H9 (cell line): ENCODE results near the gene TSPYL4. TPM values are rescaled to one million over a fixed set of nuclear protein-coding genes. Genes with fewer than 3 reads are reported as not detected.

Source experiments
- DNase-seq: peaks from one replicate; pipeline ENCODE4 v3.0.0-alpha.2; 2017
- H2AFZ ChIP-seq: one replicate; pipeline ENCODE4 v1.6.1; 2013; ENCODE audit warnings: mild to moderate bottlenecking, low read length, control low read depth, moderate library complexity
- H2AK5ac ChIP-seq: 2 replicates; pipeline ENCODE4 v1.6.1; 2013; ENCODE audit warnings: low read length, control low read depth, mixed read lengths; ENCODE audit not compliant: insufficient read length
- H2BK120ac ChIP-seq: one replicate; pipeline ENCODE4 v1.6.1; 2013; ENCODE audit warnings: low read depth, mild to moderate bottlenecking, low read length, control low read depth, inconsistent platforms; ENCODE audit not compliant: poor library complexity, severe bottlenecking
- H2BK12ac ChIP-seq: 2 replicates; pipeline ENCODE4 v1.6.1; 2013; ENCODE audit warnings: low read length, control low read depth, mixed read lengths, low read depth; ENCODE audit not compliant: insufficient read length
- H2BK15ac ChIP-seq: 2 replicates; pipeline ENCODE4 v1.6.1; 2013; ENCODE audit warnings: low read depth, low read length, control low read depth
- H2BK20ac ChIP-seq: one replicate; pipeline ENCODE4 v1.6.1; 2013; ENCODE audit warnings: low read depth, mild to moderate bottlenecking, low read length, control low read depth, inconsistent platforms; ENCODE audit not compliant: poor library complexity, severe bottlenecking
- H2BK5ac ChIP-seq: 2 replicates; pipeline ENCODE4 v1.6.1; 2013; ENCODE audit warnings: low read length, control low read depth, mixed read lengths; ENCODE audit not compliant: insufficient read length
- H3K14ac ChIP-seq: 2 replicates; pipeline ENCODE4 v1.6.1; 2013; ENCODE audit warnings: low read length, control low read depth; ENCODE audit not compliant: insufficient read depth
- H3K18ac ChIP-seq: 2 replicates; pipeline ENCODE4 v1.6.1; 2013; ENCODE audit warnings: low read depth, mild to moderate bottlenecking, mixed read lengths, low read length, control low read depth; ENCODE audit not compliant: insufficient read length
- H3K23ac ChIP-seq: 2 replicates; pipeline ENCODE4 v1.6.1; 2013; ENCODE audit warnings: low read length, control low read depth, mixed read lengths, low read depth; ENCODE audit not compliant: insufficient read length
- H3K23me2 ChIP-seq: 2 replicates; pipeline ENCODE4 v1.6.1; 2013; ENCODE audit warnings: low read depth, mild to moderate bottlenecking, mixed read lengths, low read length, control low read depth; ENCODE audit not compliant: insufficient read length, poor library complexity, severe bottlenecking
- H3K27ac ChIP-seq: 2 replicates; pipeline ENCODE4 v1.5.1; 2013; ENCODE audit warnings: low read length, control low read depth, mixed read lengths, low read depth; ENCODE audit not compliant: insufficient read length
- H3K27me3 ChIP-seq: 2 replicates; pipeline ENCODE4 v1.6.1; 2013; ENCODE audit warnings: low read length, control low read depth, inconsistent platforms; ENCODE audit not compliant: insufficient read depth
- H3K4ac ChIP-seq: 2 replicates; pipeline ENCODE4 v1.6.1; 2013; ENCODE audit warnings: low read depth, mild to moderate bottlenecking, control low read depth, inconsistent platforms, low read length, moderate library complexity
- H3K4me1 ChIP-seq: 2 replicates; pipeline ENCODE4 v1.6.1; 2013; ENCODE audit warnings: low read length, control low read depth, inconsistent platforms; ENCODE audit not compliant: insufficient read depth
- H3K4me2 ChIP-seq: 2 replicates; pipeline ENCODE4 v1.6.1; 2013; ENCODE audit warnings: low read length, control low read depth, mixed read lengths; ENCODE audit not compliant: insufficient read length, insufficient read depth
- H3K56ac ChIP-seq: 2 replicates; pipeline ENCODE4 v1.6.1; 2013; ENCODE audit warnings: low read depth, mild to moderate bottlenecking, mixed read lengths, low read length, control low read depth; ENCODE audit not compliant: insufficient read length
- H3K79me1 ChIP-seq: 2 replicates; pipeline ENCODE4 v1.6.1; 2013; ENCODE audit warnings: low read depth, mild to moderate bottlenecking, moderate library complexity, low read length, control low read depth, inconsistent platforms; ENCODE audit not compliant: insufficient read depth, poor library complexity, severe bottlenecking
- H3K79me2 ChIP-seq: 2 replicates; pipeline ENCODE4 v1.6.1; 2013; ENCODE audit warnings: low read length, control low read depth, inconsistent platforms; ENCODE audit not compliant: insufficient read depth
- H3K9ac ChIP-seq: 2 replicates; pipeline ENCODE4 v1.6.1; 2013; ENCODE audit warnings: low read length, control low read depth, mixed read lengths; ENCODE audit not compliant: insufficient read length; ENCODE audit errors: extremely low read depth
- H3K9me3 ChIP-seq: one replicate; pipeline ENCODE4 v1.6.1; 2013; ENCODE audit warnings: low read depth, low read length, inconsistent platforms; ENCODE audit not compliant: control insufficient read depth
- H3T11ph ChIP-seq: one replicate; pipeline ENCODE4 v1.6.1; 2013; ENCODE audit warnings: mild to moderate bottlenecking, low read length, control low read depth, inconsistent platforms
- H4K20me1 ChIP-seq: one replicate; pipeline ENCODE4 v1.6.1; 2013; ENCODE audit not compliant: control insufficient read depth, insufficient read length, insufficient read depth
- H4K5ac ChIP-seq: 2 replicates; pipeline ENCODE4 v1.6.1; 2013; ENCODE audit warnings: low read depth, mild to moderate bottlenecking, mixed read lengths, low read length, control low read depth; ENCODE audit not compliant: insufficient read length
- H4K8ac ChIP-seq: replicated peaks from 2 replicates; pipeline ENCODE4 v1.6.1; 2013; ENCODE audit warnings: low read length, control low read depth, mixed read lengths, low read depth; ENCODE audit not compliant: insufficient read length
- H4K91ac ChIP-seq: 2 replicates; pipeline ENCODE4 v1.6.1; 2013; ENCODE audit warnings: low read depth, mild to moderate bottlenecking, moderate library complexity, mixed read lengths, low read length, control low read depth; ENCODE audit not compliant: insufficient read length
- H3K27ac Mint-ChIP-seq, 3 experiments: 2 replicates in 2 of 3; 3 replicates in 1 of 3; pipeline ENCODE4 v1.8.0; 2020 to 2021; ENCODE audit warnings: mixed read lengths in 3 of 3, mild to moderate bottlenecking in 1 of 3, moderate library complexity in 1 of 3
- H3K27me3 Mint-ChIP-seq: 2 replicates; pipeline ENCODE4 v1.8.0; 2021; ENCODE audit warnings: low read depth, mild to moderate bottlenecking, moderate library complexity, mixed read lengths
- H3K36me3 Mint-ChIP-seq, 3 experiments: 2 replicates in 2 of 3; 3 replicates in 1 of 3; pipeline ENCODE4 v1.8.0; 2020 to 2021; ENCODE audit warnings: low read depth in 3 of 3, mixed read lengths in 3 of 3; ENCODE audit not compliant: insufficient read depth in 1 of 3
- H3K4me1 Mint-ChIP-seq, 2 experiments: 2 replicates each; pipeline ENCODE4 v1.8.0; 2020; ENCODE audit warnings: mixed read lengths in 2 of 2
- H3K4me3 Mint-ChIP-seq, 2 experiments: 2 replicates in 1 of 2; 3 replicates in 1 of 2; pipeline ENCODE4 v1.8.0; 2020 to 2021; ENCODE audit warnings: mild to moderate bottlenecking in 2 of 2, mixed read lengths in 2 of 2, moderate library complexity in 1 of 2
- H3K9me3 Mint-ChIP-seq, 2 experiments: 2 replicates in 1 of 2; 3 replicates in 1 of 2; pipeline ENCODE4 v1.8.0; 2020; ENCODE audit warnings: mild to moderate bottlenecking in 2 of 2, mixed read lengths in 2 of 2, moderate library complexity in 1 of 2
- WGBS: extraction: QIAGEN DNeasy Blood & Tissue Kit; methylation state at CpG from one replicate; pipeline ENCODE4 v1.1.7; 2013; ENCODE audit warnings: missing lambda C conversion rate, low lambda C conversion rate, mixed read lengths; ENCODE audit not compliant: insufficient read length; ENCODE audit errors: extremely low coverage; 5-methylcytosine and 5-hydroxymethylcytosine counted together
- total RNA-seq: library from RNA; stranded (reverse); gene quantifications from 2 replicates; pipeline ENCODE4 v1.2.1, GENCODE V29; 2021
- TF ChIP-seq, protein P1 (sequence below): fragments of 200-600 bp; sonication (generic); conservative IDR thresholded peaks from 3 replicates; pipeline ENCODE4 v1.8.0; 2021; ENCODE audit warnings: antibody characterized with exemption, mild to moderate bottlenecking

TSPYL4 gene
- total RNA-seq, 1 experiment from 2014 or later = 19.0 TPM

DNA sequence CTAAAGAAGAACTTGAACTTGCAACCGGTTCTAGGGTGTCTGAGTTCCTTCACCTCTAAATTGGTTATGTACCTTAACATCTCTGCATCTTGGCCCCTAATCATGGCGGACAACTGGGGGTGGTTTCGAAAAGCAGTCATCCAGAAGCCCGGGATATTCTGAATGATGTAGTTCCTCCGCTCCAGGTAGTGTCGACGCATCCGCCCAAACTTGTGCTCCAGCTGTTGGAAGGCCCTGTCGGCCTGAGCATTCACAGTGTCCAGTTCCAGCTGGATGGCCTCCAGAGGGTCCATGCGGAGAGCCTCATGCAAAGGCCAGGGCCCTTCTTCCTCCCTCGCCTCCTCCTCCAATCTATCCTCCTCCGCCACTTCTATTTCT, 25.0 kb upstream of the TSPYL4 start:
- H3K23me2 ChIP-seq = peaks cover 10% of the 10 kb centered on the region
- H3K27ac Mint-ChIP-seq = peak overlapping the region; percentile 99 to 100 (median 100)
- H3K79me2 ChIP-seq = peaks cover 15% of the 10 kb centered on the region

More for the DNA sequence above, 25.0 kb upstream of the TSPYL4 start:
- H3K36me3 Mint-ChIP-seq = peaks cover 6 to 32% (median 28%) of the 10 kb centered on the region in 3 experiments; a peak in 6 of 7 replicates
- TF ChIP-seq, protein P1, sequence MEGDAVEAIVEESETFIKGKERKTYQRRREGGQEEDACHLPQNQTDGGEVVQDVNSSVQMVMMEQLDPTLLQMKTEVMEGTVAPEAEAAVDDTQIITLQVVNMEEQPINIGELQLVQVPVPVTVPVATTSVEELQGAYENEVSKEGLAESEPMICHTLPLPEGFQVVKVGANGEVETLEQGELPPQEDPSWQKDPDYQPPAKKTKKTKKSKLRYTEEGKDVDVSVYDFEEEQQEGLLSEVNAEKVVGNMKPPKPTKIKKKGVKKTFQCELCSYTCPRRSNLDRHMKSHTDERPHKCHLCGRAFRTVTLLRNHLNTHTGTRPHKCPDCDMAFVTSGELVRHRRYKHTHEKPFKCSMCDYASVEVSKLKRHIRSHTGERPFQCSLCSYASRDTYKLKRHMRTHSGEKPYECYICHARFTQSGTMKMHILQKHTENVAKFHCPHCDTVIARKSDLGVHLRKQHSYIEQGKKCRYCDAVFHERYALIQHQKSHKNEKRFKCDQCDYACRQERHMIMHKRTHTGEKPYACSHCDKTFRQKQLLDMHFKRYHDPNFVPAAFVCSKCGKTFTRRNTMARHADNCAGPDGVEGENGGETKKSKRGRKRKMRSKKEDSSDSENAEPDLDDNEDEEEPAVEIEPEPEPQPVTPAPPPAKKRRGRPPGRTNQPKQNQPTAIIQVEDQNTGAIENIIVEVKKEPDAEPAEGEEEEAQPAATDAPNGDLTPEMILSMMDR = no peak
- Histone ChIP-seq H3K27me3 (no peaks in the 10 kb centered on the region), H4K5ac (peak overlapping the region; percentile 30), H2BK20ac (no peak overlapping the region), H3K56ac (no peak overlapping the region), H4K20me1 (no peaks in the 10 kb centered on the region), H3K4ac (no peak overlapping the region), H3K9me3 (no peaks in the 10 kb centered on the region), H2AK5ac (no peak overlapping the region), H2AFZ (no peak overlapping the region), H3K27ac (no peak overlapping the region), H4K91ac (no peak overlapping the region), H3K4me1 (peaks cover 3% of the 10 kb centered on the region; the same call in 1 of the 2 replicates), H3K23ac (no peak overlapping the region), H2BK15ac (no peak overlapping the region; the same call in 1 of the 2 replicates), H3K18ac (peak overlapping the region; percentile 77), H3K9ac (peak overlapping the region; percentile 93), H3K4me2 (peak overlapping the region; percentile 87), H3T11ph (no peak overlapping the region), H2BK12ac (no peak overlapping the region), H3K14ac (peak overlapping the region; percentile 87), H2BK5ac (peak overlapping the region; percentile 78), H3K79me1 (peaks cover 6% of the 10 kb centered on the region), H2BK120ac (no peak overlapping the region), H4K8ac (peak overlapping the region; percentile 27)
- H3K4me1 Mint-ChIP-seq = peaks cover 43 to 48% of the 10 kb centered on the region in 2 experiments
- peak overlapping the region; percentile 96 to 99 for H3K4me3 Mint-ChIP-seq
- WGBS = no CpG with 5 or more reads among the region's 12 CpGs
- H3K9me3 Mint-ChIP-seq = no peaks in the 10 kb centered on the region
- H3K27me3 Mint-ChIP-seq = no peaks in the 10 kb centered on the region; the same call in 1 of the 2 replicates
- DNase-seq = no peak
